ENCODE data around the gene PTPRN2. TPM values are rescaled to one million over a fixed set of nuclear protein-coding genes. Genes with fewer than 3 reads are reported as not detected.

The PTPRN2 gene
- total and polyA plus RNA-seq, 9 of the 15 experiments (the other 6 are each of a cell fraction or from before 2014, with no cell fraction given), result not detected

GRCh38 chr7:157490465-157490912 is 1097.1 kb downstream of the PTPRN2 start (continued):
- TF ChIP-seq UBTF (IDR thresholded peaks at IDR 0.05; ENCODE audit: borderline replicate concordance in 1 of 2, low read depth in 2 of 2, low read length in 2 of 2) (no peak), TEAD4 (IDR thresholded peaks at IDR 0.05; ENCODE audit: low read length) (peak; percentile 61; the same call in 1 of the 2 replicates), TEAD4 (CRISPR knock-in tag; IDR thresholded peaks at IDR 0.05; ENCODE audit: borderline replicate concordance) (no peak), CTBP1 (IDR thresholded peaks at IDR 0.05; ENCODE audit: borderline replicate concordance) (peak; percentile 95), RREB1 (CRISPR knock-in tag; IDR thresholded peaks at IDR 0.05) (no peak), ZNF165 (CRISPR knock-in tag; IDR thresholded peaks at IDR 0.05; ENCODE audit: borderline replicate concordance) (no peak), THAP12 (CRISPR knock-in tag; IDR thresholded peaks at IDR 0.05) (no peak), FOXM1 (IDR thresholded peaks at IDR 0.05; ENCODE audit: low read depth) (peak; percentile 42; the same call in 1 of the 2 replicates), FOXM1 (CRISPR knock-in tag; IDR thresholded peaks at IDR 0.05; ENCODE audit: low read depth) (no peak), NFE2 (IDR thresholded peaks at IDR 0.05; ENCODE audit: low read depth) (peak; percentile 99), ZNF639 (CRISPR knock-in tag; conservative IDR thresholded peaks at IDR 0.05 in 1 of 2, IDR thresholded peaks at IDR 0.05 in 1 of 2) (no peak), TEAD1 (CRISPR knock-in tag; IDR thresholded peaks at IDR 0.05) (peak in 1 of 2 experiments; percentile 31; a peak in 1 of 4 replicates), NR4A1 (CRISPR knock-in tag; IDR thresholded peaks at IDR 0.05) (no peak), NR4A1 (tag; IDR thresholded peaks at IDR 0.05) (no peak), MXI1 (IDR thresholded peaks at IDR 0.05; ENCODE audit: low read depth, low read length) (no peak), RAD21 (CRISPR knock-in tag; conservative IDR thresholded peaks at IDR 0.05 in 1 of 2, IDR thresholded peaks at IDR 0.05 in 1 of 2) (0 out of 4 replicates have a peak, but pooled peaks of 1 of the 2 experiments have one; percentile 9)
